ENCODE results near the gene CCDC50. TPM values are rescaled to one million over a fixed set of nuclear protein-coding genes. Genes with fewer than 3 reads are reported as not detected.

Gene CCDC50
- total RNA-seq, 1 donor from 2014 or later: 51.2 TPM

GRCh38 chr3:191412759-191413158, 83.6 kb downstream of the CCDC50 start:
- no peaks in the 10 kb centered on the region for H3K79me2 ChIP-seq (ENCODE audit: low read depth)
- H3K4me3 Mint-ChIP-seq: no peak overlapping the region
- DNase-seq (ENCODE audit: low spot score): peak; percentile 6
- H3K4me1 Mint-ChIP-seq: peaks cover 4% of the 10 kb centered on the region
- H4K20me1 ChIP-seq (ENCODE audit: low read depth): no peaks in the 10 kb centered on the region
- no peak overlapping the region for H3K27ac Mint-ChIP-seq
- H3K4me3 ChIP-seq: no peak overlapping the region
- H3K36me3 ChIP-seq: no peaks in the 10 kb centered on the region
- H3K9ac ChIP-seq: no peak overlapping the region
- no peaks in the 10 kb centered on the region for H3K27me3 ChIP-seq
- H3K36me3 Mint-ChIP-seq: peaks cover 7% of the 10 kb centered on the region
- H3K9me3 Mint-ChIP-seq: peaks cover 30% of the 10 kb centered on the region
- no peak overlapping the region for H3K27ac ChIP-seq
- TF ChIP-seq EZH2 (IDR thresholded peaks at IDR 0.05) (no peak), CTCF (IDR thresholded peaks at IDR 0.05) (no peak), EZH2phosphoT487 (IDR thresholded peaks at IDR 0.05) (no peak)
- peaks cover 6% of the 10 kb centered on the region for H3K27me3 Mint-ChIP-seq (ENCODE audit: insufficient read depth, low read depth)
- peaks cover 9% of the 10 kb centered on the region for H3K9me3 ChIP-seq (ENCODE audit: low read depth)
- no peaks in the 10 kb centered on the region for H3F3A ChIP-seq (ENCODE audit: low read depth)
- H3K4me2 ChIP-seq: no peak overlapping the region
- no peak overlapping the region for H2AFZ ChIP-seq (replicated peaks)
- no peaks in the 10 kb centered on the region for H3K4me1 ChIP-seq

DNA sequence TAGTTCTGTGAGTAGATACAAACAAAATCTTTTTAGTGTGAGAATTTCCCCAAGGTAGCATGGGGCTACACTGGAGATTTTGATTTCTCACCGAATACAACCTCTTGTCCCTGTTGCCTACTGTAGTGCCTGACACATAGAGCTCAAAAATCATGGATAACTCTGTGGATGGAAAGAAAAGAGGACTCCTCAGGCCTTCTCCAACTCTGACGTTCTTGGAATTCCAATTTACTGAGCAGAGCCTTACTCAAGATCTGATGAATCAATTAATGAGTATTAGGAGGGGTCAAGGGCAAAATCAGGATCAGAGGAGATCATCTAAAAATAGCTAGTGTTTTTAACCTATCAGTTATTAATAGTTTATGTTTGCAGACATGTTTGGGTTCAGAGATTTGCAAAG, 85.1 kb downstream of the CCDC50 start:
- H3K9ac ChIP-seq: no peak overlapping the region
- Mint-ChIP-seq H3K4me1 (peaks cover 4% of the 10 kb centered on the region), H3K9me3 (peaks cover 32% of the 10 kb centered on the region), H3K36me3 (peaks cover 7% of the 10 kb centered on the region), H3K27ac (no peak overlapping the region), H3K27me3 (ENCODE audit: insufficient read depth, low read depth) (peaks cover 6% of the 10 kb centered on the region), H3K4me3 (no peak overlapping the region)
- no peaks in the 10 kb centered on the region for H3K36me3 ChIP-seq
- H3K4me3 ChIP-seq: no peak overlapping the region
- H4K20me1 ChIP-seq (ENCODE audit: low read depth): no peaks in the 10 kb centered on the region
- H3K9me3 ChIP-seq (ENCODE audit: low read depth): peaks cover 9% of the 10 kb centered on the region
- no peaks in the 10 kb centered on the region for H3F3A ChIP-seq (ENCODE audit: low read depth)
- H3K4me1 ChIP-seq: no peaks in the 10 kb centered on the region
- no peaks in the 10 kb centered on the region for H3K27me3 ChIP-seq
- no peak overlapping the region for H3K4me2 ChIP-seq
- TF ChIP-seq EZH2 (IDR thresholded peaks at IDR 0.05) (no peak), CTCF (IDR thresholded peaks at IDR 0.05) (no peak), EZH2phosphoT487 (IDR thresholded peaks at IDR 0.05) (no peak)
- H2AFZ ChIP-seq (replicated peaks): no peak overlapping the region
- no peak for DNase-seq (ENCODE audit: low spot score)
- H3K79me2 ChIP-seq (ENCODE audit: low read depth): no peaks in the 10 kb centered on the region
- H3K27ac ChIP-seq: no peak overlapping the region

- Mint-ChIP-seq H3K4me1 (peaks cover 4% of the 10 kb centered on the region), H3K36me3 (peaks cover 3% of the 10 kb centered on the region), H3K4me3 (no peak overlapping the region), H3K27ac (no peak overlapping the region), H3K27me3 (ENCODE audit: insufficient read depth, low read depth) (peaks cover 6% of the 10 kb centered on the region), H3K9me3 (peaks cover 29% of the 10 kb centered on the region)
- H3K9me3 ChIP-seq (ENCODE audit: low read depth): peaks cover 6% of the 10 kb centered on the region
- no peak overlapping the region for H3K4me2 ChIP-seq
- no peak for TF ChIP-seq EZH2phosphoT487 (IDR thresholded peaks at IDR 0.05)
- TF ChIP-seq CTCF (IDR thresholded peaks at IDR 0.05): peak; percentile 8
- no peak for TF ChIP-seq EZH2 (IDR thresholded peaks at IDR 0.05)
- H3K9ac ChIP-seq: no peak overlapping the region
- no peaks in the 10 kb centered on the region for H3K79me2 ChIP-seq (ENCODE audit: low read depth)
- no peaks in the 10 kb centered on the region for H4K20me1 ChIP-seq (ENCODE audit: low read depth)
- no peak overlapping the region for H3K27ac ChIP-seq
- H3F3A ChIP-seq (ENCODE audit: low read depth): no peaks in the 10 kb centered on the region
- no peaks in the 10 kb centered on the region for H3K27me3 ChIP-seq
- H3K4me3 ChIP-seq: no peak overlapping the region
- no peaks in the 10 kb centered on the region for H3K4me1 ChIP-seq
- H3K36me3 ChIP-seq: no peaks in the 10 kb centered on the region
- H2AFZ ChIP-seq (replicated peaks): no peak overlapping the region
- DNase-seq (ENCODE audit: low spot score): no peak
Measured at GRCh38 chr3:191414732-191415131, 85.5 kb downstream of the CCDC50 start.

Measured in neural progenitor cell (in vitro differentiated cells).